Endothelial cell (in vitro differentiated cells): Measurements from ENCODE around the gene INSR. TPM values are rescaled to one million over a fixed set of nuclear protein-coding genes. Genes with fewer than 3 reads are reported as not detected.

Source experiments
- DNase-seq: peaks from one replicate; pipeline ENCODE4 v3.0.0; 2021; ENCODE audit warnings: low spot score
- H3K27ac Mint-ChIP-seq: one replicate; pipeline ENCODE4 v1.8.0; 2021; ENCODE audit warnings: mixed read lengths, inconsistent platforms; ENCODE audit not compliant: unreplicated experiment
- H3K27me3 Mint-ChIP-seq: one replicate; pipeline ENCODE4 v1.8.0; 2021; ENCODE audit warnings: mild to moderate bottlenecking, moderate library complexity, mixed read lengths, inconsistent platforms; ENCODE audit not compliant: unreplicated experiment
- H3K36me3 Mint-ChIP-seq: one replicate; pipeline ENCODE4 v1.8.0; 2021; ENCODE audit warnings: mild to moderate bottlenecking, low read depth, mixed read lengths, inconsistent platforms; ENCODE audit not compliant: unreplicated experiment
- H3K4me1 Mint-ChIP-seq: one replicate; pipeline ENCODE4 v1.8.0; 2021; ENCODE audit warnings: mild to moderate bottlenecking, mixed read lengths, inconsistent platforms; ENCODE audit not compliant: unreplicated experiment
- H3K4me3 Mint-ChIP-seq: one replicate; pipeline ENCODE4 v1.8.0; 2021; ENCODE audit warnings: mild to moderate bottlenecking, mixed read lengths, inconsistent platforms; ENCODE audit not compliant: unreplicated experiment
- H3K9me3 Mint-ChIP-seq: one replicate; pipeline ENCODE4 v1.8.0; 2021; ENCODE audit warnings: mixed read lengths, inconsistent platforms; ENCODE audit not compliant: unreplicated experiment
- total RNA-seq: library from RNA; stranded (reverse); fragmentation: NEBNext Ultra II Directional; extraction: Animal tissue kit (Norgen Biotek cat#: 25700); gene quantifications from one replicate; pipeline ENCODE4 v1.2.1, GENCODE V29; 2021; ENCODE audit not compliant: unreplicated experiment
- TF ChIP-seq, protein P1 (sequence below): fragments of 200-600 bp; sonication (generic); IDR thresholded peaks from one replicate; pipeline ENCODE4 v1.5.0; 2021; ENCODE audit warnings: antibody characterized with exemption; ENCODE audit not compliant: unreplicated experiment

The INSR gene
- total RNA-seq, 1 donor from 2014 or later = 28.9 TPM

DNA sequence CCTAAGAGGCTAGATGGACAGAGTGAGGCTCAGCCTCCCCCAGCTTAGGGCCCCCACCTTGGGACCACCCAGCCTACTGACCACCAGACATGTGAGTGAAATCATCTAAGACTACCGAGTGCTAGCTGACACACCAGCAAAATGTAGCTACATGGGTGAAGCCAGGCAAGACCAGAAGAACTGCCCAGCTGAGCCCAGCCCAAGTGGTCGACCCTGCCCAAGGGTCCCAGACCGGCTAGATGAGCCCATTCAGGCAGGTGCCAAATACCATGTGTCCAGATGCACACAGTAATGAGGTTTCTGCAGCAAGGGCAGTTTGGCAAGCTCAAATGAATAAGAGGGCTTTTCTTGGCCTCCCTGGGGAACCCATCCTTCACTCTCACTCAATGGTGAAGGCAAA, 168.1 kb downstream of the INSR start:
- Mint-ChIP-seq H3K27me3 (peaks cover 9% of the 10 kb centered on the region), H3K4me3 (peak overlapping the region; percentile 65), H3K4me1 (no peaks in the 10 kb centered on the region), H3K27ac (no peak overlapping the region), H3K9me3 (peaks cover 5% of the 10 kb centered on the region), H3K36me3 (peaks cover 54% of the 10 kb centered on the region)
- TF ChIP-seq, protein P1, sequence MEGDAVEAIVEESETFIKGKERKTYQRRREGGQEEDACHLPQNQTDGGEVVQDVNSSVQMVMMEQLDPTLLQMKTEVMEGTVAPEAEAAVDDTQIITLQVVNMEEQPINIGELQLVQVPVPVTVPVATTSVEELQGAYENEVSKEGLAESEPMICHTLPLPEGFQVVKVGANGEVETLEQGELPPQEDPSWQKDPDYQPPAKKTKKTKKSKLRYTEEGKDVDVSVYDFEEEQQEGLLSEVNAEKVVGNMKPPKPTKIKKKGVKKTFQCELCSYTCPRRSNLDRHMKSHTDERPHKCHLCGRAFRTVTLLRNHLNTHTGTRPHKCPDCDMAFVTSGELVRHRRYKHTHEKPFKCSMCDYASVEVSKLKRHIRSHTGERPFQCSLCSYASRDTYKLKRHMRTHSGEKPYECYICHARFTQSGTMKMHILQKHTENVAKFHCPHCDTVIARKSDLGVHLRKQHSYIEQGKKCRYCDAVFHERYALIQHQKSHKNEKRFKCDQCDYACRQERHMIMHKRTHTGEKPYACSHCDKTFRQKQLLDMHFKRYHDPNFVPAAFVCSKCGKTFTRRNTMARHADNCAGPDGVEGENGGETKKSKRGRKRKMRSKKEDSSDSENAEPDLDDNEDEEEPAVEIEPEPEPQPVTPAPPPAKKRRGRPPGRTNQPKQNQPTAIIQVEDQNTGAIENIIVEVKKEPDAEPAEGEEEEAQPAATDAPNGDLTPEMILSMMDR = no peak
- no peak for DNase-seq

- Mint-ChIP-seq H3K4me1 (no peaks in the 10 kb centered on the region), H3K27ac (no peak overlapping the region), H3K4me3 (peak overlapping the region; percentile 65), H3K9me3 (peaks cover 5% of the 10 kb centered on the region), H3K27me3 (peaks cover 9% of the 10 kb centered on the region), H3K36me3 (peaks cover 53% of the 10 kb centered on the region)
- TF ChIP-seq, protein P1 = no peak
- no peak for DNase-seq
Measured at GRCh38 chr19:7125221-7125620, 169.0 kb downstream of the INSR start.

DNA sequence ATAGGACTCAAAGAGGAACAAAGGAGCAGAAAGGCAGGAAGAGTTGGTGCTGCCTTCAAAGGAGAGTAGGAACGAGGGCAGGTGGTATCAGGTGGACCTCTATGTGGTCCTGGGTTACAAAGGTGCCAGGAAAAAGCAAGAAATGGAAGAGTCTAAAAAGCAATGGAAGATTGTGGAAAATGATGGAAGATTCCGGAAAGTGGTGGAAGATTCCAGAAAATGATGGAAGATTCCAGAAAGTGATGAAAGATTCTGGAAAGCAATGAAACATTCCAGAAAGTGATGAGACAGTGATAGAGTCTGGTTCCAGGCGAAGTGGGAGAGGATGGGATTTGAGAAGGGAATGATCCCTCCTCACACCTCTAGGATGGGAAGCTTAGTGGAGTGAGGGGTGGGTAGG, 169.4 kb downstream of the INSR start:
- H3K4me1 Mint-ChIP-seq = no peaks in the 10 kb centered on the region
- peak overlapping the region; percentile 31 for H3K4me3 Mint-ChIP-seq
- TF ChIP-seq, protein P1 = no peak
- no peak for DNase-seq
- peaks cover 53% of the 10 kb centered on the region for H3K36me3 Mint-ChIP-seq
- peaks cover 5% of the 10 kb centered on the region for H3K9me3 Mint-ChIP-seq
- H3K27ac Mint-ChIP-seq = no peak overlapping the region
- peaks cover 9% of the 10 kb centered on the region for H3K27me3 Mint-ChIP-seq

- H3K27me3 Mint-ChIP-seq = peaks cover 9% of the 10 kb centered on the region
- H3K4me3 Mint-ChIP-seq = no peak overlapping the region
- no peaks in the 10 kb centered on the region for H3K4me1 Mint-ChIP-seq
- H3K36me3 Mint-ChIP-seq = peaks cover 53% of the 10 kb centered on the region
- H3K9me3 Mint-ChIP-seq = peaks cover 5% of the 10 kb centered on the region
- DNase-seq = no peak
- TF ChIP-seq, protein P1 = no peak
- H3K27ac Mint-ChIP-seq = no peak overlapping the region
Measured at GRCh38 chr19:7122701-7123100, 171.5 kb downstream of the INSR start.

- H3K4me3 Mint-ChIP-seq = no peak overlapping the region
- peaks cover 5% of the 10 kb centered on the region for H3K9me3 Mint-ChIP-seq
- H3K36me3 Mint-ChIP-seq = peaks cover 40% of the 10 kb centered on the region
- H3K4me1 Mint-ChIP-seq = no peaks in the 10 kb centered on the region
- H3K27ac Mint-ChIP-seq = no peak overlapping the region
- TF ChIP-seq, protein P1 = no peak
- H3K27me3 Mint-ChIP-seq = peaks cover 5% of the 10 kb centered on the region
- no peak for DNase-seq
Measured at GRCh38 chr19:7120499-7120898, 173.7 kb downstream of the INSR start.
